A549 (cell line): ENCODE measurements around the gene SSTR3.

Source experiments
- CTCF ChIP-seq: fragments of >200 bp; sonication (Bioruptor Twin); formaldehyde crosslinking; IDR thresholded peaks from 3 replicates; pipeline ENCODE4 v1.5.1; 2016
- GATA3 ChIP-seq: IDR thresholded peaks from 2 replicates; pipeline ENCODE4 v1.6.1; 2012; ENCODE audit warnings: borderline replicate concordance
- HES2 ChIP-seq: fragments of >200 bp; sonication (Bioruptor Twin); formaldehyde crosslinking; IDR thresholded peaks from 2 replicates; pipeline ENCODE4 v1.6.1; 2016
- MAZ ChIP-seq: fragments of 150-350 bp; IDR thresholded peaks from 2 replicates; pipeline ENCODE4 v1.6.1; 2014; ENCODE audit warnings: antibody characterized with exemption, low read depth, low read length, borderline replicate concordance
- PHF8 ChIP-seq: fragments of 200-600 bp; sonication (generic); IDR thresholded peaks from 2 replicates; pipeline ENCODE4 v1.6.1; 2016; ENCODE audit warnings: low read depth, mild to moderate bottlenecking, antibody characterized with exemption, moderate library complexity, borderline replicate concordance
- POLR2A ChIP-seq: IDR thresholded peaks from 2 replicates; pipeline ENCODE4 v1.6.1; 2012; ENCODE audit warnings: mild to moderate bottlenecking, low read length
- RFX5 ChIP-seq: fragments of 450-650 bp; IDR thresholded peaks from 2 replicates; pipeline ENCODE4 v1.7.1; 2014; ENCODE audit warnings: antibody characterized with exemption, mild to moderate bottlenecking, moderate library complexity
- USF2 ChIP-seq: fragments of 450-650 bp; IDR thresholded peaks from 2 replicates; pipeline ENCODE4 v1.6.1; 2014; ENCODE audit warnings: antibody characterized with exemption

DNA sequence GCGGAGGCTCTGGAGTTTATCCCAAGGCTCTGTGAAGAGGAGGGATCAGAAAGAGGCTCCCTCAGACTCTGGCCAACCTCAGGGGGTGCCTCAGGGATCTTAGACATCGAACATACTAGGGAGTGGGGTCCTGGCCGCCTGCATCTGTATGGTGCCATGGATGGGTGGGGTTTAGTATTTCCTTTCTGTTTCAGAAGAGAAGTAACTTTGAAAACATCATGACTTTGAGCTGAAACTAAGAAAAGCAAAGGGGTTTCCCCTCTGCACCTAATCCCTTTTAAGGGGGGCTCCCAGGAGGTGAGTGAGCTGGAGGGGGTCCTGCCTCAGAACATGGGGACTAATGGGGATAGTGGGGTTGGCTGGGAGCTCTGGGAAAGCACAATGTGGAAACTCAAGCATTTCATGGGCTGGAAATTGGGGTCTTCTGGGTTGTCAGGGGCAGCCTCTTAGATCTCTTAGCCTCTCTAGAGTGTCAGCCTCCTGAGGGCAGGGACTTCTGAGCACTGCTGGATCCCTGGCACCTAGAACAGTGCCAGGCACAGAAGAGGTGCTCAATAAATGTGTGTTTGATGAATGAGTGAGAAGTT lies 11.8 kb upstream of the SSTR3 start:
- no peak for TF ChIP-seq HES2
- TF ChIP-seq CTCF: no peak
- no peak for TF ChIP-seq GATA3
- no peak for TF ChIP-seq USF2
- TF ChIP-seq POLR2A: no peak
- no peak for TF ChIP-seq PHF8
- no peak for TF ChIP-seq MAZ
- no peak for TF ChIP-seq RFX5
